Thyroid gland (tissue), 4 donors: Measurements from ENCODE around the gene RNF17.

Experiments
- POLR2A ChIP-seq, 2 donors: fragments of 450-650 bp; IDR thresholded peaks; one replicate each; pipeline ENCODE4 v1.6.1; 2017; ENCODE audit warnings: antibody characterized with exemption in 2 of 2, mild to moderate bottlenecking in 2 of 2, moderate library complexity in 1 of 2
- TF ChIP-seq, protein P1 (sequence below), 6 experiments: fragments of 200-600 bp in 3 of 6; fragments of 450-650 bp in 3 of 6; sonication (generic) in 3 of 6; IDR thresholded peaks; one replicate each; pipeline ENCODE4 v1.5.1; 2016 to 2019; ENCODE audit warnings: antibody characterized with exemption in 6 of 6, mild to moderate bottlenecking in 2 of 6, inconsistent platforms in 1 of 6, moderate library complexity in 1 of 6

DNA sequence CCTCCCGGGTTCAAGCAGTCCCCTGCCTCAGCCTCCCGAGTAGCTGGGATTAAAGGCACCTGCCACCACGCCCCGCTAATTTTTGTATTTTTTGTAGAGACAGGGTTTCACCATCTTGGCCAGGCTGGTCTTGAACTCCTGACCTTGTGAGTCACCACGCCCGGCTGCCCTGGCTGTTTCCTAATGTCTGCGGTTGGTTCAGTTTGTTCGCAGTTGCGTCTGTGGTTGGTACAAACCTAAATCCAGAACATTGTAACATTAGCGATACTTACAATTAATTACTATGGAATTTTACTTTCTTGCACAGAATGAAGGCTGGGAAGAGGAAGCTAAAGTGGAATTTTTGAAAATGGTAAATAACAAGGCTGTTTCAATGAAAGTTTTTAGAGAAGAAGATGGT, 38.1 kb downstream of the RNF17 start:
- TF ChIP-seq, protein P1, sequence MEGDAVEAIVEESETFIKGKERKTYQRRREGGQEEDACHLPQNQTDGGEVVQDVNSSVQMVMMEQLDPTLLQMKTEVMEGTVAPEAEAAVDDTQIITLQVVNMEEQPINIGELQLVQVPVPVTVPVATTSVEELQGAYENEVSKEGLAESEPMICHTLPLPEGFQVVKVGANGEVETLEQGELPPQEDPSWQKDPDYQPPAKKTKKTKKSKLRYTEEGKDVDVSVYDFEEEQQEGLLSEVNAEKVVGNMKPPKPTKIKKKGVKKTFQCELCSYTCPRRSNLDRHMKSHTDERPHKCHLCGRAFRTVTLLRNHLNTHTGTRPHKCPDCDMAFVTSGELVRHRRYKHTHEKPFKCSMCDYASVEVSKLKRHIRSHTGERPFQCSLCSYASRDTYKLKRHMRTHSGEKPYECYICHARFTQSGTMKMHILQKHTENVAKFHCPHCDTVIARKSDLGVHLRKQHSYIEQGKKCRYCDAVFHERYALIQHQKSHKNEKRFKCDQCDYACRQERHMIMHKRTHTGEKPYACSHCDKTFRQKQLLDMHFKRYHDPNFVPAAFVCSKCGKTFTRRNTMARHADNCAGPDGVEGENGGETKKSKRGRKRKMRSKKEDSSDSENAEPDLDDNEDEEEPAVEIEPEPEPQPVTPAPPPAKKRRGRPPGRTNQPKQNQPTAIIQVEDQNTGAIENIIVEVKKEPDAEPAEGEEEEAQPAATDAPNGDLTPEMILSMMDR (IDR thresholded peaks at IDR 0.05), result no peak
- no peak for TF ChIP-seq POLR2A (IDR thresholded peaks at IDR 0.05)
